NCI-H82 (cell line): ENCODE results near the gene B3GALT6.

Source experiments
- DNase-seq: peaks from one replicate; lab custom pipeline; 2025; lab: John Stamatoyannopoulos, UW

Gene B3GALT6

GRCh38 chr1:1262758-1263157 lies 30.7 kb downstream of the B3GALT6 start:
- no peak for DNase-seq

DNA sequence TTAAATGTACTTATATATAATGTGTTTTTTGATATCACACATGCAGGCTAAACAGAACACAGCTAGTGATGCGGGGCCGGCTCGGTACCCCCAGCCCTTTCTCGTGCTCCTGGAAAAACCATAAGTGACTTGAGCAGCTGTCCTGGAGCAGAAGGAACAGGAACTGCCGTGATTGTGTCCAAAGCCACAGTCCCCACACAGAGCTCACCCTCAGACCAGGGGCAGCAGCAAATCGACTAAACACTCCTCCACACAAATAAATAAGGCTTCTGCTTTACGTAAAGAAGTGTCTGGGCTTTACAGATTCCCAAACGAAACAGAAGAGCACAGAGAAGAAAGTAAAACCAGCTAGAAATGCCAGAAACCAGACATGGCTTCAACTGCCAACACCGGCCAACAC lies 32.0 kb downstream of the B3GALT6 start:
- no peak for DNase-seq

DNA sequence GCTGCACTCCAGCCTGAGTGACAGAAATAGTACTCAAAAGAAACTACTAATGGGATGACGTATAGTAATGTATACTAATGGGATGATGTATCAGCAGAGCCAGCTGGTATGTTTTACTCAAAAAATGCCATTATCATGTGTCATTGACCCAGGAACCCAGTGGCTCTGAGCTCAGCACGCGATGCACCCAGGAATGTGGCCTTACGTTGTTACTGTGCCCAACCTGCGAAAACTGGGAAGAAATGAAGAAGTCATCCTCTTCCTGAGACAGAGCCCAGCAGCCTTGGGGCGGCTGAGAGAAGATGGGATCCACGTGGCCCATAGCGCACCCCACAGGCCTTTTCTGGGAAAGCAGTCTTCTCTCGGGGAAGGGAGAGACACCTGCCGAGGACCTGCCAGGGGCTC lies 32.8 kb downstream of the B3GALT6 start:
- peak; percentile 51 for DNase-seq

DNA sequence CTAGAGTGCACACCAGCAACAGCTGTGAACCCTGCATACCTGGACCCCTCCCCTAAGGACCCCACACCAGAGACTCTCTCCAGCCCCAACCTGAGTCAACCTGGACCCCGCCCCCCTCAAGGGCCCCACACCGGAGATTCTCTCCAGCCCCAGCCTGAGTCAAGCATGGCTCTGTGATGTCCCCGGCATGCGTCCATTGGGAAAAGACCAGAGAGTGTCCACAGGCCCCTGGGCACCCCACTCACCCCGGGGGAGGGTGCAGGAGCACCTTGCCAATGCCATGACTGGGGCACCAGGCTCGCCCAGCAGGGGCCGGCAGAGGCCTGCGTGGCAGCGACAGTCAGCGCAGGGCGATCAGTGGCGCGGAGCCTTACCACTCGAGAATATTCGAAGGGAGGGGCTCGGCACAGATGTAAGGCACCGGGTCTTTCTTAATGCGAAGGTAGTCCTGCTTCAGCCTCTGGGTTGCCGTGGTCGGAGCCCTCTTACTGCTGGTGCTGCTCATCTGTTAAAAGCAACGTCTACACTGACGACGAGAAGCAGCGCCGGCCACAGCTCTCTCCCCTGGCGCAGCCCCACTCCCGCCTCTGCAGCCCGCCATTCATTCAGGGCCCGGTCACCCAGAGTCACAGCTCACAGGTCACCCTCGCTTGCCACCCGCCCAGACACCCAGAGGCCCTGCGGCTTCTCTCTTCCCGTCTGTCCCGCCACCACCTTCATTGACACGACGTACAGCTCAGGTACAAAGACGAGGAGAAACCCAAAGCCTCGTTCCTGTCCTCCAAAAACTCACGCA lies 35.6 kb downstream of the B3GALT6 start:
- DNase-seq = no peak

GRCh38 chr1:1268284-1268682 lies 36.2 kb downstream of the B3GALT6 start:
- no peak for DNase-seq

DNA sequence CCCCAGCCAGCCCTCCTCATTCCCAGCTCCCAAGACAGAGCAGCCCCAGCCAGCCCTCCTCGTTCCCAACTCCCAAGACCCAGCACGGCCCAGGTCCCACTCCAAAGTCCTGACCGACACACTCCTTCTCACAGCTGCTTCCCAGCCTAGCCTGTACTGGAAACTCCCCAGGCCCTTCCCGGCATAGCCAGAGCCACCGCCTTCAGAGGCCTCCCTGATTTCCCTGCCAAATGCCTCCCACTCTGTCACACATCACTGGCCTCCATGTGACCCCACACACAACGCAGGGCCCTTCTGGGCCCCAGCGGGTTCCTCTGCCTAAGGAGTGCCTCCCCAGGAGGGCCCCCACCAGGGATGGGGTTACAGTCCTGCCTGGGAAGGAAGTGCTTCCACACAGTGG lies 38.8 kb downstream of the B3GALT6 start:
- DNase-seq = no peak

GRCh38 chr1:1272341-1273208 lies 40.5 kb downstream of the B3GALT6 start:
- no peak for DNase-seq

- DNase-seq = no peak
Measured at GRCh38 chr1:1273209-1273511, 41.1 kb downstream of the B3GALT6 start.

DNA sequence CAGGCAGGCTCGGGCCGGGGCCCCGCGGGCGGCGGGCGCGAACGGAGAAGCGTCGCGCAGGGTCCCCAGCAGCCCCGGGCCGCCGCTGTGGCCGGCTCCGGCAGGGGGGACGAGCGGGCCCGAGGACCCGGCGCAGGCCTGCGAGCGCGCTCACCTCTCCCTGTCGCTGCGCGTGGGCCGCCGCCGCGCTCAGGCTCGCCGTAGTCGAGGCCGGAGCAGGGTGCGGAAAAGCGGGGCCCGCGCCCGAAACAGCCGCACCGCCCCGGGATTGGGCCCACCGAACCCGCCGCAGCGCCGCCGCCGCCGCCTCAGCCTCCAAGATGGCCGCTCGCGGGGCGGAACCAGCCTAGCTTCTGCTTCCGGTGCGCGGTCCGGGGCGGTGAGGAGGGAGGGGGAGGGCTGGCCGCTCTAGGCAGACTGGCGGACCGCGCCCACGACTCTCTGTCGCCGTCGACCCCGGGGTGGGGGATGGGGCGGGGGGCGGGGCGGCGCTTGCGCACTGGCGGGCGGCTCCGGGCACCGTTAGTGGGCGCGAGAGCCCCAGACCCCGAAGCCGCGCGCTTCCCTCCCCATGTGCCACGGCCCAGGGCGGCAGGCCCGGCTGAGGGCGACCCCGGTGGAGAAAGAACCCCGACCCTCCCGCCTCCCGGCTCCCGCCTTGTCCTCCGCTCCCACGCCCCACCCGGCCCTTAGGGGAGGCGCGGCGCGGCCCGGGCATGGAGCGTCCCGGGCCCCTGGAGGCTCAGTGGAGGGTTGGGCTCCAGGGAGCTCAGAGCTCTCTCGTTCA lies 41.7 kb downstream of the B3GALT6 start, which contains the start of gene UBE2J2:
Gene UBE2J2, minus strand, starts transcription at position 343 of the 787 bp plus-strand sequence. CDS start 5,862 bp downstream, outside the sequence.
- peak; percentile 95 for DNase-seq

DNA sequence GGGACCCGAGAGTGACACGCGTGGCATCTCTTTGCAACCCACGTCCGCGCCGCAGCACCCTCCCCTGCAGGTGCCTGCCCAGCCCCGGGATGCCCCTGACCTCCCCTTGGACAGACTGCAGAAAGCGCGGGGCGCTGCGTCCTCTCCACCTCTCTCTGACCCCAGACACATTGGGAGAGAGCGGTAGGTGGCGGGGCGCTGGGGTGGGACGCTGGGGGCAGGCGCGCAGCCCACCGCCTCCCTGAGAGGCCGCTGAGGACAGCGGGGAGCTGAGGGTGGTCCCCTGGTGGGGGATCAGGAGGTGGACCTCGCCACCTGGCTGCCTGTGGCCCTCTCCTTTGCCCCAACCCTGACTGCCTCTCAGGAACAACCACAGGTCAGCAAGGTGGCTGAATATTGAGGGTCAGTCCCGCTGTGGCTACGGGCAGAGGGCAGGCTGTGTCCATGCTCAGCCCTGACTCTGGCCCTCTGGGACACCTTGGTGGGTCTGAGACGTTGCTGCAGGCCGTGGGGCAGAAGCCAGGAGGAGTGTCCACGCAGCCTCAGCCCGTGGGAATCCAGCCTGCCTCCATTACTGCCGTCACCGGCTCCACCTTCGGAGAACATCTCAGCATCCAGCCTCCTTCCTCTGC lies 42.4 kb downstream of the B3GALT6 start:
- DNase-seq = no peak

DNA sequence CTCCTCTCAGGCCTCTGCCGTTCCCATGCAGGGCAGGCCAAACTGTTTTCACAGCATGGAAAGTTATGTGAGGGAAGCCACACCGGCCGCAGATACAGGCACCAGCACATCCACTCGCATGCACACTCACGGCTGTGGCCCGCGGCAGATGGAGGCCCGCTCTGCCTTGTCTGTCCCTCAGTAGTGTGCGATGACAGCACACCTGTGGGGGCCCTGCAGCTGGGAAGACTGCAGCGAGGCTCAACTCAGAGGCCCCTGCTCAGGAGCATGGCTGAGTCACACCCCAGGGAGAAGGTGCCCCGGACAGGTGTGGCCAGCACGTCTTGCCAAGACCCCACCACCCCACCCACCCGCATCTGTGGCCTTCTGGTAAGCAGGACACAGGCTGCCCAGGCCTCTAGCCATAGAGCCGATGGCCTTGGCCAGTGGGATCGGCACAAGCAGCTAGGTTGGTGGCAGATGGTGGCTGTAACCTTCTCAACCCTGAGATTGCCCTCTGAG lies 42.9 kb downstream of the B3GALT6 start:
- no peak for DNase-seq

DNA sequence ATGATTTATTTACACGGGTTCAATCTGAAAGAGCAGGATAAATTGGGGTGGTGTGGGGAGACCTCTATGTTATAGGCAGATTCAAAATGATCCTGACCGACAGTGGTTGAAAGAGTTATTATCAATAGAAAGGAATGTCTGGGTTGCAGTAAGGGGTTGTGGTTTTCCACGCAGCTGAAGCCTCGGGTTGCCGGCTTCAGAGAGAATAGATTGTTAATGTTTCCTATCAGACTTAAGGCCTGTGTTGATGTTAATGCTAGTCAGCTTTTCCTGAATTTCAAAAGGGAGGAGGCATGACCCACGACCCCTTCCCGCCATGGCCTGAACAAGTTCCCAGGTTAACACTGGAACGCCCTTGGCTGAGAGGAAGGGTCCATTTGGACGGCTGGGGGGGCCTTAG lies 43.8 kb downstream of the B3GALT6 start:
- no peak for DNase-seq

DNA sequence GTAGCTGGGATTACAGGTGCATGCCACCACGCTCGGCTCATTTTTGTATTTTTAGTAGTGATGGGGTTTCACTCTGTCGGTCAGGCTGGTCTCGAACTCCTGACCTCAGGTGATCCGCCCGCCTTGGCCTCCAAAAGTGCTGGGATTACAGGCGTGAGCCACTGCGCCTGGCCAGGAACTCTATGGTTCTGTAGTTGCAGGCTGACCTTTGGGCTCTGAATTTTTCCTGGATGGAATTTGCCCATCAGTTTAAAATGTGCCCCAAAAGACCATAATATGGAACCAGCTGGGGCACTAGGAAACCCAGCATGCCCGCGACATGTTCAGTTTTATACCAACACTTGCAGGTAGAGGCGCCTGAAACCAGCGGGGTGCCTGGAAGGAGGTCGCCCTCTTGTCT lies 46.6 kb downstream of the B3GALT6 start:
- DNase-seq = no peak

DNA sequence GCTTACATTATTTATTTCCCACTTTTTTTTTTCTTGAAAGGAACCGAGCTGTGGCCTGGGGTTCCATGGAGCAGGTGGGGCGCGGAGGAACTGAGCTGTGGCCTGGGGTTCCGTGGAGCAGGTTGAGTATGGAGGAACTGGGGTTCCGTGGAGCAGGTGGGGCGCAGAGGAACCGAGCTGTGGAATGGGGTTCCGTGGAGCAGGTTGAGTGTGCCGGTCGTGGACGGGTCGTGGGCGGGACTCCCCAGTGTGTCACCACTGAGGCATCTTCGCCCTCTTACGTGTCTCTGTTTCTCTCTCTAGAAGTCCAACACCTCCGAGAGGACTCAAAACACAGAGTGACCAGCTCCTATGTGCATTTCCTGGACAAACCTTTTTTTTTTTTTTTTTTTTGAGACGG lies 47.0 kb downstream of the B3GALT6 start:
- no peak for DNase-seq

DNA sequence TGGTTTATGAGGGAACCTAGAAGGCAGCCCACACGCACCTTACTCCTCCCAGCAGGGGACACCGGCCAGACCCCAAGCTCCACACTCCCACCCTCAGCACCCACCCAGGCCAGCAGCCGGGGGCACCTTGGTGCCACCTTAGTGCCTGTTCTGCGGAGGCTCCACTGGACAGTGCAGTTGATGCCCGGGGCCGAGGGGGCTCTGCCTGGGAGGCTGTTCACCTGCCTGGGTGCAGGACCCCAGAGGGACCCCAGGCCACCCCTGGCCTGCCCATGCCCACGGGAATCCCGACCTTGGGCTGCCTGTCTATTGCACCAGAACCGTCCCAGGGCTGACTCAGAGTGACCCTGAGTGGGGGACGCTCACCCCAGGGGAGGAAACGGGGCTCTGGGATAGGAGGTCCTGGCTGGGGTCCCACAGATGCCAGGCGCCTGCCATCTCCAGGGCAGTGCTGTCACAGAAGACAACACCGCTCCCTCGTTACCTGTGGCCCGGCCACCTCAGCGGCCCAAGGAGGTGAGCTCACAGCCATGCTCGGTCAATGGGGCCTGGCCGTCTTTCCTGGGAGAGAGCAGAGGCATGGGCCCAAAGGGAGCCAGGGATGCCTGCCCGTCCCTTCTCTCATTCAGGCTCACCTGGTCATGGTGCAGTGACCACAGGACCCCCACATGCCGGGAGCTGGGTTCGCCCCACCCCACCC lies 48.9 kb downstream of the B3GALT6 start:
- no peak for DNase-seq

GRCh38 chr1:1281533-1282321 lies 49.7 kb downstream of the B3GALT6 start:
- DNase-seq = no peak

DNA sequence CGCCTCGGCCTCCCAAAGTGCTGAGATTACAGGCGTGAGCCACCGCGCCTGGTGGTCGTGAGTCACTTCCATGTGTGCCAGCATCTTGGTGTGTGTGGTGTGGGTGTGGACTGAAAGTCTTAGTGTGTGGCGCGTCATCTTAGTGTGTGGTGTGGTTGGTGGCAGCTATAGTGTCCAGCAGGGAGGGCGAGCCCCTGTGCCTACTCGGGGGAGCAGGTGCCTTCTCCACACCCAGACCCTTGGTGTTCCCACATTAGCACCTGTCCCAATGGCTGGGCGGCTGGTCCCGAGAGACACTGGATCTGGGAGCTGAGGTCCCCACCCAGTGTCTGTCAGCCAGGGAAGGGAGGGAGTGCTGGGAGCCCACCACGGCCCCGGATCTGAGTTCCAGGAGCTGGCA lies 51.0 kb downstream of the B3GALT6 start:
- no peak for DNase-seq

DNA sequence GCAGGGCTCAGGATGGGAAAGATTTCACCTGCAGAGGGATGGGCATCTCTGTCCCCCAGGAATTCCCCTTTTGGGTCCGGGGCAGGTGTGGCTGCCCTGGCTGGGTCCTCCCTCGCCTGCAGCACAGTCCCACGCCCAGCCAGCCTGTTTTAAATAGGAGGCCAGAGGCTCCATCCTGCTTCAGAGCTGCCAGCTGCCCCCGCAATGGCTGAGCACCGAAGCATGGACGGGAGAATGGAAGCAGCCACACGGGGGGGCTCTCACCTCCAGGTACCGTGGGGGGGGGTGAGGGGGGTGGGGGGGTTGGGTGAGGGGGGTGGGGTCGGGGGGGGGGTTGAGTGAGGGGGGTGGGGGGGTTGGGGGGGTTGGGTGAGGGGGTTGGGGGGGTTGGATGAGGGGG lies 51.8 kb downstream of the B3GALT6 start:
- peak; percentile 58 for DNase-seq
